Hematopoietic multipotent progenitor cell treated with erythropoietin and hydrocortisone succinate and interleukin-3 and kit ligand, for 6 days (in vitro differentiated cells): ENCODE measurements around the gene FAM209B.
"Not testable (repeated sequence)": the region's sequence is repeated elsewhere in the genome, so short reads cannot be mapped to it uniquely, and the experiment has no call there.

Experiments
- DNase-seq: peaks from one replicate; pipeline ENCODE4 v3.0.0-alpha.2; 2015

FAM209B gene

GRCh38 chr20:56532946-56533345, at the start of gene FAM209B:
FAM209B (plus strand) TSS chr20:56533246; CDS start chr20:56533342, 96 bp downstream.
- not testable (repeated sequence) for DNase-seq

GRCh38 chr20:56483970-56484369, 49.1 kb upstream of the FAM209B start:
- peak; percentile 62 for DNase-seq

- DNase-seq: no peak
These were observed 45.8 kb upstream of the FAM209B start for GRCh38 chr20:56487216-56487615.

- DNase-seq: peak; percentile 53
These were observed 44.5 kb upstream of the FAM209B start for GRCh38 chr20:56488566-56488965.

- no peak for DNase-seq
These were observed 31.9 kb upstream of the FAM209B start for GRCh38 chr20:56501116-56501515.

- DNase-seq: no peak
These were observed 29.1 kb upstream of the FAM209B start for GRCh38 chr20:56503916-56504315.

- DNase-seq: peak; percentile 45
These were observed 28.6 kb upstream of the FAM209B start for GRCh38 chr20:56504373-56505005.

GRCh38 chr20:56506103-56506502, 26.9 kb upstream of the FAM209B start:
- no peak for DNase-seq

GRCh38 chr20:56511926-56512325, 21.1 kb upstream of the FAM209B start:
- DNase-seq: no peak

GRCh38 chr20:56513161-56514150, 19.6 kb upstream of the FAM209B start:
- DNase-seq: no peak

GRCh38 chr20:56516631-56517030, 16.4 kb upstream of the FAM209B start:
- DNase-seq: no peak

- DNase-seq: no peak
These were observed 15.8 kb upstream of the FAM209B start for GRCh38 chr20:56517211-56517610.

GRCh38 chr20:56517641-56518040, 15.4 kb upstream of the FAM209B start:
- no peak for DNase-seq

GRCh38 chr20:56518126-56518525, 14.9 kb upstream of the FAM209B start:
- no peak for DNase-seq

GRCh38 chr20:56518721-56519398, 14.2 kb upstream of the FAM209B start:
- peak; percentile 53 for DNase-seq

- DNase-seq: no peak
These were observed 13.5 kb upstream of the FAM209B start for GRCh38 chr20:56519551-56519950.

GRCh38 chr20:56520180-56520579, 12.9 kb upstream of the FAM209B start:
- no peak for DNase-seq

GRCh38 chr20:56520746-56521354, 12.2 kb upstream of the FAM209B start:
- DNase-seq: not testable (repeated sequence)

GRCh38 chr20:56522311-56522710, 10.7 kb upstream of the FAM209B start:
- DNase-seq: no peak

GRCh38 chr20:56524444-56524843, 8.6 kb upstream of the FAM209B start, which contains the start of gene FAM209A:
FAM209A (plus strand) TSS chr20:56524744; CDS start chr20:56524809, 65 bp downstream.
- not testable (repeated sequence) for DNase-seq

- DNase-seq: no peak
These were observed 5.5 kb upstream of the FAM209B start for GRCh38 chr20:56527521-56527920.

- no peak for DNase-seq
These were observed 5.0 kb downstream of the FAM209B start for GRCh38 chr20:56537997-56538396.

- DNase-seq: no peak
These were observed 7.4 kb downstream of the FAM209B start for GRCh38 chr20:56540415-56540814.
